Anterior cingulate cortex (tissue), 58 donors: Measurements from ENCODE around the gene ZFP36L1.

Experiments
- DNase-seq, 58 donors: peaks; one replicate each; lab custom pipeline; 2025; lab: John Stamatoyannopoulos, UW

ZFP36L1 gene

DNA sequence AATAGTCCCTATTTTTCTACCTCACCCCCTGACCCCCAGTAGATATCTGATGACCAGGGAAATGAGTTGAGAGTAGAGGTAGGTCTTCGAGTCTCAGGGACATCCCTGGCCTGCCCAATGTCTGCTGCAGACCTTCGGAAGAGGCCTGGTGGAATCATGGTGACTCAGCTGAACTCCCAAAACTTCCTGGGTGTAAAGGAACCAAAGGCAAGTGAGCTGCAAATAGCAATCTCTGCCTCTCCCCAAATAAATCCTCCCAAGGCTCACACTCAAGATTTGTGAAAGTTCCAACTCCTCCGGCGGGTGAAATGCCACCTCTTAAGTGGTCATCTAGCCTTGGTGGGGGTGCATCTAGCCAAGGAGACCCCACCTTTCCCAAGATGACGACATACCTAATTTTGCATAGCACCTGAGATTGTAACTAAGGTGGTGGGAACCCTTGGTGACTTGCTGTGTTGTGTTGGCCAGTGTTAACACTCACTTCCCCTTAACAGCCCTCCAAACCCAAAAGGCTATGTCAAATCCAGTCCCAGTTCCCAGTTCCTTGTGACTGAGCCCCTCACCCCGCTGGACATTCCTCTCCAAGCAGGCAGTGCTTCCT, 6.3 kb downstream of the ZFP36L1 start:
- DNase-seq, result peak in 1 of 58 donors; percentile 57

DNA sequence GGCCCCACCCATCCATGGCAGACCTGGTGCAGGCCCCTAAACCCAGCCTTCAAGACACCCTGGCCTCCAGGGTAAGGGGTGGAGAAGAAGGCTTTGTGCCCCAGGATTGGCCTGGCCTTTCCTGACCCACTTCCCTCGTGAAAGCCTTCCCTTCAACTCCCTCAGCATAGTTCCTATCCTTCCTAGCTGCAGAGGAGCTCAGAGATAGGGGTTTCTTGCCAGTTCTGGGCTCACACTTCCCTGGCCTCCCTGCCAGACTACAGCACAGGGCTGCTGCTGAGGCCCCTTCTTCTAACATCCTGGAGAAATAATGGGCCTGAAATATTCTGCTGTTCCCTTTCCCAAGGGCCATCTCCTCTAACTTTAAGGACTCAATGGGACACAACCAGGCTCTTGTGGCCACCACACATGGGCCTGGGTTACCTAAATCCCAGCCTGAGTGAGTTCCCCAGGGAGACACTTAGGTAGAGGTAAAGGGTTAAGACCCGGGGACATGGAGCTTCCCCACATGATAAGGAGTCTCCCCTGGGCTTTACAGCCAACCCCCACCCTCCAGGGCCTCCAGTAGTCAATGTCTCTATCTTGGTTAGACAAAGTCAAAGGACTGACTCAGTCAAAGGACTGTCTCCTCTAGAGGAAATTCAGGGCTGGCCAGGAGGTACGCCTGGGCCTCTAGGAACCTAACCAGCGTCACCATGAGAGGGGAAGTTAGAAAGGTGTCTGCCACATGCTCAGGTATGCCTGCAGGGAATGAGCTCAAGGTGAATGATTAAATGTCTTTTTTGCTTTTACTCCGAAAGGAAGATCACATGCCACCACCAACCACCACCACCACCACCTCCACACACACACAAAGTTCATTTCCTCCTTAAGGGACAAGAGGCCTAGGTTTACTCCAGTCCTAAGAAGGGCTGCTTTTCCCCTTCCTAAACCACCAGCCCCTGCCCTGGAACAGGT, 7.1 kb downstream of the ZFP36L1 start:
- peak in 5 of 58 donors; percentile 6 to 43 (median 22) for DNase-seq

DNA sequence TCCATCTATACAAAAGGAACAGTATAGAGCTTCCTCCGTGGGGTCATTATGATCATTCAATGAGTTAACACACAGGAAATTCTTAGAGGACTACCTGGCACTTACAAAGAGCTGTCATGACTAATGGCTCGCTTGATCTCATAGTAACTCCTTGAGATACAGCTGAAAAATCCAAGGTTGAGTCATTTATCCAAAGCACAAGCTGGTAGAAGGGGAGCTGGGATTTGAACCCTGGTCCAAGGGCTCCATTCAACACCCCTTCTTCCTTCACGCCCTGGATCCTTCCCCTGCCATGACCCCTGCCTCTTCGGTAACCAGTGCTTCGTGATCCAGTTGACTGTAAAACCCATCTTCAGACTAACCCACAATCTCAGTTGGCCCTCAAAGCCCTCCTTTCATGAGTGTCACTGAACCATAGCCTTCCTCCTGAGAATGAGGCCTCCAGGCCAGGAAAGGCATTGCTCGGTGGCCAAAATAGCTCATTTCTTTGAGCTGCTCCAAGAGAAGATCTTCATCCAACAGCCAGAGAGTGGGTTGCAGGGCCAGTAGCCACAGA, 7.8 kb downstream of the ZFP36L1 start:
- peak in 1 of 58 donors; percentile 8 for DNase-seq

DNA sequence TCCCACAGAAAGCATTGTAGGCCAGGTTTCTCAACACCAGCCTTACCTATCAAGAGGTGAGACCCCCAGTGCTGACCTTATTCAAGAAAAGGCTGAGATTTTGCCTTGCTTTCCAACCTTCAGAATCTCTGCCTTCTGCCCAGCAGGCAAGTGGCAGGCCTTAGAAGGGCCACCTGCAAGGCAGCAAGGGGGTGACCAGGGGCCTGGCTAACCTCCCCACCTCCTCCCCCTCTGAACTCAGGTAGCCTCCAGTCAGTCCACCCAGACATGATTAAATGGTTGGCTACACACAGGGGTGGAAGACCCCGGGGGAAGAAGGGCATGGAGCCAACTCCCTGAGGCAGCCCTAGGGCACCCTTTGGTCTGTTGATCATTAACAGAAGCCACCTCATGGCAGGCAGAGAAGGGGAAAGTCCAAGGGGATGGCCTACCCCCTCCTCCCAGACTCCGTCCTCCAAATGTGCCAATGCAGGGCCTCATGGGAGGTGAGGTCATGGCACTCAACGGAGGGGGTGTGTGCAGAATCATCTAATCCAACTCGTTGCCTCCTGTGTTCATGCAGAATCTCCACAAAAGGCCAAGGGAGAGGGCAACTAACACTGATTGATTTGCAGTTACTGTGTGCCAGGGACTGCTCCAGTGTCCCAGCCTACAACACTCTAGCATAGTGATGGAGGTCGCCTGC, 8.5 kb downstream of the ZFP36L1 start:
- no peak for DNase-seq

DNA sequence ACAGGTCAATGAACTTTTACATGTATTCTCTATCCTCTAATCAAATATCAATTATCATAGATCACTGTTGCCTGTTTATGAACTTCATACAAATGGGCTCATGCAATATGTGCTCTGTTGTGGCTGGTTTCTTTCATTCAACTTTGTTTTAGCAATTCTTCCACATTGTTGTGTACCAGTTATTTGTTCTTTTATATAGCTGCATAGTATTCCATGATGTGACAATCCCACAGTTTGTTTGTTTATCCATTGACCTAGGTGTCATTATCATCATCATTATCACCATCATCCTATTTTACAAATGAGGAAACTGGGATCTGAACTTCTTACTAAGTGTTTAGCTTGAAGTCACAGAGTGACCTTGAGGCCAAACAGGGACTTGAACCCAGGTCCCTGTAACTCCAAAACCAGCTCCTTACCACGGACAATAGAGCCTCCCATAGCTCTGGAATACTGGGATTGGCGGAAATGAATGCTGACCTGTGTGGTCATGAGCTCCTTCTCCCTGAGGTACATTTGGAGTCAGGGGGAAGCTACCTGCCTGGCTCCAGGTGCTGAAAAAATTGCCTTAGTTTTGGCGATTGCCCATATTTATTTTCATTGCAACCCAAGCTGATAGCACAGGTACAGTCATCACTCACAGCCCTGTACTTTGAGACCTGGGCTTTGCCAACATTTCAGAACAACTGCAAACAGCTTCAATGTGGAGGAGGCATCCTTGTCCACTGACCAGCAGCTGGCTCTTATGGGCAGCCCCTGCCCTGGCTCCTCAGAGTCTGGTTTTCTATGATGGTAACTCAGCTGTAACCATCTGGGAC, 9.2 kb downstream of the ZFP36L1 start:
- no peak for DNase-seq

DNA sequence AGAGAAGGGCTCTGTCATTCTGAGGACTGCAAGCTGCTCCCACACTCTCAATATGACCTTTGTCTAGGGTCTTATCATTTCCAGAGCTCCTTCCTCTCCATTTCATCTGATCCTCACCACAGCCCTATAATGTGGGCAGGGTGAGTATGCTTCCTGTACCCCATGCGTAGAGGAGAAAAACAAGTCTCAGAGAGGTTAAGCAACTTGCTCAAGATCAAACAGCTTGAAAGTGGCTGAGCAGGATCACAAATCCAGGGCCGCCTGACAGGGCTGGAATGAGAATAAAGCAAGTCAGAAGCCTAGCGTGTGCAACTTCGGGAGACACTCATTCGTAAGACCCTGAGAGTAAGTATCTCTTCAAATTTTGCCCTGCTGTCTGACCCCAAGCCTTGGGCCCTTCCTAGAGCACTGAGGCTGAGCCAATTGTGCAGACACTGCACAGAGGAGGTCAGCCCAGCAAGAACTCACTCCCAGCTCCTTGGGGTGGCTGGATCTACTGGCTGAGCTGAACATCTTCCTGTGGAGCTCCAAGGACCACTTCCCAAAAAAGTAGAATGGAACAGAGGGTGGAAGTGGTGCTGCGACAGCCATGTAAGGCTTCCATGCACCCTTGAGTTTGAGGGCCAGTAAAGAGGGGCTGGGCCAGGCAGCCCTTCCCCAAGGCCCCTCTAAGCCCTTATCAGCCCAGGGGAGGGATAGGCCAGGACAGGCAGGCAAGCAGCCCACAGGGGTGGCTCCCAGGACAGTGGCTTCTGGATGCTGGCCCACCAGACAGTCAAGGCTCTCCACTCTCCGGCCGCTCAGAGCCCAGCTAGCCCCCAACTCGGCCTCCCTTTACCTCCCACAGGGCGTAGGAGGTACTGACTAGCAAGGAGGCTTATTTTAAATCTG, 10.5 kb downstream of the ZFP36L1 start:
- no peak for DNase-seq

DNA sequence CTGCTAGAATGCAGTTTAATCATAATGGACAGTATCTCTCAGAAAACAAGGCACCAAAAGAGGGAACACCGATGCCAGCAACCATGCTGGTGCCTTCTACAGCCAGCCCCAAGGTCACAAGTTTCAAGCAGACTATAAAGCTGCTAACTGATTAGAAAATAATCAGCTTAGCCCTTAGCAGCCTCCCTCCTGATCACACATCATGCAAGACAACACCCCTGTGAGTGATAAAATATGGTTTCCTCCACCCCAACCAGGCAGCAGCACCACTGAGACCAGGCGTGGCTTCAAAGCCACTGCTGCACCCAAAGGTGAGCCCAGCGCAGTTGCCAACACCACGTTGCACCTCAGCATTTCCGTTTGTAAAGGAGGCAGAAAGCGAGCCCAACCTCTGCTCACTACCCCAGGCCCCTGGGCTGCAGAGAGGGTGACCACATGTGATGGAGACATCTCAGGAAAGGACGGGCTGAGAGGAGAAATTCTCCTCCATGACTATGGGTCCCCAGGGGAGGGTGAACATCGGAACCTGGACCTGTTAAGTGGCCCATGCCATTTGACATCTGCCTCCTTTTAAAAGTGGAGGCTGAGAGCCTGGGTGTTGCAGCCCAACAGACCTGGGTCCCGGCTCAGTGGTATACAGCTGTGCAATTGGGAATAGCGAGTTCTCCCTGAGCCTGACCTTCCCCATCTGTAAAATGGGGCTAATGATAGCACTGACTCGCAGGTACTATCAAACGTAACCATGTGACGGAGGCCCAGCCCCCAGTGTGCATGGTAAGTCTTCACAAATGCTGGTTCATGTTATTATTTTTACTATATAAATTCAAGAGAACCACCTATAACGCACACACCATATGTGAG, 11.5 kb downstream of the ZFP36L1 start:
- no peak for DNase-seq

DNA sequence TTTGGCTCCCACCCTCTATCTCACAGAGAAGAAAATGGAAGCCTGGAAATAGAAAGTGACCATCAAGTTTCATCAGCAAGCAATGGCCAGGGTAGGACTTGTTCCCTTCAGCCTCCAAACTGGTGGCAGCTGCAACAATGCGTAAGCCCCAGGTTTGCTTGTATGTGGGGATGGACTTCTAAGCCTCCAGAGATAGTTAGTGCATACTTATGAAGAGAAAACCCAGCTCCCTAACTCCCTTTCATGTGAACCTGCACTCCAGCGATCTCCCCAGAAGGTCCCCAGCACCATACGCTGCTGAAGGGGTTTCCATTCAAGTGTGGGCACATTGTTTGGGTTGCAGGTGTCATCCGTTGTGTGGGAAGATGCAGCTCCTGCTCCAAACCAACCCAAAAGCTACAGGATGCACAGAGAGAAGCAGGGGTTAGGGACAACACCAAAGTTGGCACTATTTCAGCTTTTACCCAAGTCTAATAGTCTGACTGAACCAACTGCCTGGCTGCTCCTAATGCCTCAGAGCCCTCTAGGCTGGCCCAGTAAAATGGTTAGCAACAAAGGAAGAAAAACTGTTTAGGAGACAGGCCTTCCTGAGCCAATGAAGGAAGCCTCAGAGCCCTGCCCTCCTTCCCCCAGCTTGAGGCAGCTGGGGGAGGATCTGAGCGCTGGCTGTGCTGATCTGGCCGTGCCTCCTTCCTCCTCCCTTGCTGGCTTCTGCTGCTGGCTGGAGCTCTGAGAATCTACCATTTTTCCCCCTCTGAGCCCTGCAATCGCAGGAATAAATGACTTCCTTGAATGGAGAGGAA, 12.3 kb downstream of the ZFP36L1 start:
- DNase-seq, result peak in 30 of 58 donors; percentile 9 to 70 (median 36)

DNA sequence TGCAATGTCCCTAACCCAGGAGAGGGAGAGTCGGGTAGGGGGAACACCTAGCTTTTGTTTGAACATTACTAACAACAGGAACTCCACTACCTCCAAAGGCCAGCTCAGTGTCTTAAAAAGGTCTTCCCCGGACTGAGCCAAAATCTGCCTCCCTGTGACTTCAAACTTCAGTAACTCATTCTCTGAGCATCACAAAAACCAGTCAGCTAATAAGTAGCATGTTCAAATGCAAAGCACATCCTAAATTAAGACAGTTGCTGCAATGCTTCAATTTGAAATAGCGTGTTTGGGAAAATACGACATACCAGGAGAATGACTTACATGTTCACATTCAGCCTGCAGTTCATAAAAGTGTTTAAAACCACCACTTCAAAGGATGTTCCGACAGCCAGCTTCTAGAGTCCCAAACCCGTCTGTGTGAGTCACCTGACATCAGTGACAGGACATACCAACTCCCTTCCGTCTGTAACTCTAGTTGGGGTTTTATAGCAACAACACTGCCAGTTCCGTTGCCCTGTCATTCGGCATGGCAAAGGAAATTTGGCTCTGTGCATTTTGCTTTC, 13.0 kb downstream of the ZFP36L1 start:
- no peak for DNase-seq

DNA sequence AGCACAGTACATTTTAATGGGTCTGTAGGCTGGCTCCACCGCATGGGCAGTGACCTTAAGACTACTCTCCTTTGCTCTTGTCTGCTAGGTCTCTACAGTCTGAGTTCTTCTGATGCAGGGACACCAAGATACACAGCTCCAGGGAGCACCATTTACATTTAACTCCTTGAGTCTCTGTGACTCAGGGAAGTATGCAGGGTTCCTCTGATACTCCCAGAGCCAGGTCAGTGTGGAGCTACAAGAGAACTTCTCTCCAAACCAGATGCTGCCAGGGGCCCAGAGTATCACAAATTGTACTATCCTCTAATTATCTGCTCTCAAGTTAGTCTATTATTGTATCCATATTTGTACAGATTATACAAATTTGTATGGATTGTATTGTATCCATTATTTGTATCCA, 15.2 kb downstream of the ZFP36L1 start:
- DNase-seq, result no peak

DNA sequence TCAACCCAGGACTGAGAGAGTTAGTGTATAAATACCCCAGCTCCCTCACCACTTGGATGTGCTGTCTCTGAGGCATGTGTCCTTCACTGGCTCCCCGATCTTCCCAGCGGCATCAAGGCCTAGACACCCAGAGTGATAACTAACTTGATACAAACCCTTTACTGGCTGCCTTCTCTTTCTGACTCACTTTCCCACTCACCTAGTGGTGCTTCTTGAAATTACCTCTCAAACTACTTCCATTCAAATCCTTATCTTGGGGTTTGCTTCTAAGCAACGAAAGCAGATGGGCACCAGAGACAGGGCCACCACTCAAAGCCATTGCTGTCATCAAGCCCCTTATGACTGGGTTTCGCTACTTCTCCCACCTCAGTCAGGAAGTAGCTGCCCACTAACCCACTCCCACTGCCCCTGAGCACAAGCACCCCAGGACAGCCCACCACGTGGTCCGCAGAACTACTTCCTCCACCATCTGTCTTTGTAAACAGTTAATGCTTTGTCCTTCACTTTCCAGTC, 17.2 kb downstream of the ZFP36L1 start:
- no peak for DNase-seq

DNA sequence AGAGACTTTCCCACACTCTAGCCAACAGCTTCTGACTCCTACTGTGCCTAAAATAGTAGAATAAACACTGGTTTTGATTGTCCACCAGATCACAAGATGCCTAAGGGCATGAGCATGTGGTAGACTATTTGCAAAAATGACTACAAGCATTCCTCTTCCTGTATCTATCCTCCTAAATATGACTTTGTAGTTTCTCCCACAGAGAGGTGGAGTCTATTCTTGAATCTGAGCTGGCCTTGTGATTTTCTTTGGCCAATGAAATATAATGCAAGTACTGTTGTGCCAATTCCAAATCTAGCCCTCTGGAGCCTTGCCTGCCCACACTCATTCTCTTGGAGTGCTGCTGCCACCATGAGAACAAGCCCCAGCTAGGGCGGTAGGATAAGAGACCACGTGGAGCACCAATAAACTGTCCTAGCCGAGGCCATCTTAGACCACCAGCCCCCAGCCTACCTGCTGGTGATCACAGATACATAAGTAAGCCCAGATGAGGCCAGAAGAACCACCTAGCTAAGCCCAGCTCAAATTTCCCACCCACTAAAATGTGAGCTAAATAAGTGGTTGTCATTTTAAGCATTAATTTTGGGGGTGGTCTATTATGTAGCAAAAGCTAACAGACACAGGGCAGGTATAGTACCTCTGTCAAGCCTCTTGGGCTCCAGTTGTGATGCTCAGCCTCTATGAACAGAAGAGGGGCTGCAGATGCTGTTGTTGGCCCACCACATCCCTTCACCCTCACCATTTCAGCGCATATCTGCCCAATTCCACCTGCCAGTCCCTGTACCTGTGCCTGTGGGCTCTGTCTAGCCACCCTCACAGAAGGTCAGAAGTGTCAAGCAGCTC, 17.9 kb downstream of the ZFP36L1 start:
- DNase-seq, result no peak

DNA sequence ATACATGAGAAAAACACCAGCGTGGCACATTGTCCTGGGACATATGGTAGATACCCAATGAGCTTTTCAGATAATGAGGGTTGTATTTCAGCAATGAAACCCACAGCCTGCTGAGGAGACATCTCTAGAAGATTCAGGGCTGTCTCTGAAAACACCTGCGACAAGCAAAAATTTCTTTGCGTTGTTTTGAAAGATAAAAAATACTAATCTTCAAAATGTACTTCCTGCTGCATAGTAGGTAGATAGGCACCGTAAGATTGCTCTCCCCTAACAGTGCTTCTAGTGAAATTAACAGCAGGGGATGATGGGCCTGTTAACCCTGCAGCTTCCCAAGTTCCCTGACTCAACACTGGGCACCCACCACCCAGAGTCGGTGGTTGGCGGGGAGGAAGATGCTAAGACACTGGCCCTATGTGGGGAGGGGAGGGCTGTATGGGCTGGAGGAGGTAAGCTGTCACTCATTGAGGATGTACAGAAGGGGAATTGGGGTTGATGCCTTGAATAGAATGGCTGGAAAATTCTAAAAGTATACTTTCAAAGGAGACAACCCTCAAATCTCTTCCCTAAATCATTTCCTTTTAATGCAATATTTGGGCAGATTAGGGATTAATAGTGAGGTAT, 20.0 kb downstream of the ZFP36L1 start:
- no peak for DNase-seq

DNA sequence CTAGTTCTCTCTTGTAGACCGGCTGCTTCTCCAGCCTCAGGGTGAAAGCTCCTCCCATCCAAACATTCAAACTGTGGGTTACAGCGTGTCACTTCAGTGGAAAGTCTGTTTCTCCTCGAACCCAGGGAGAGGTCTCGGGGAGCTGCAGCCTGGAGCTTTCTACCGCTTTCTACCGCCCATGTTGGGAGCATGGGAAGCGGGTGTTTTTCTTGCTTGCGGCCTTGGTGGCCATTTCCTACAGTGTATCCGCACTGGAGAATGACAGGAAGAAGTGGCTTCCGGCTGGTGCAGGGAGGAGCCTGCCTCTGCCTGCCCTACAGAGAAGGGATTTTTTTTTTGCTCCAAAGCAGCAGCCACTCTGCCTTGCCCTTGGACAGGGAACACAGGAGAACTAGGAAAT, 21.2 kb downstream of the ZFP36L1 start:
- DNase-seq, result peak in 2 of 58 donors; percentile 5 to 10
